HG03565 (cell line): ENCODE results near the gene RADIL.
"Not testable (repeated sequence)": the region's sequence is repeated elsewhere in the genome, so short reads cannot be mapped to it uniquely, and the experiment has no call there.

Experiments
- ATAC-seq: cut with Tn5 transposase; IDR thresholded peaks from one replicate; pipeline ENCODE4 v1.9.1; 2021; ENCODE audit warnings: mild to moderate bottlenecking, moderate library complexity; ENCODE audit not compliant: unreplicated experiment

The RADIL gene, protein sequence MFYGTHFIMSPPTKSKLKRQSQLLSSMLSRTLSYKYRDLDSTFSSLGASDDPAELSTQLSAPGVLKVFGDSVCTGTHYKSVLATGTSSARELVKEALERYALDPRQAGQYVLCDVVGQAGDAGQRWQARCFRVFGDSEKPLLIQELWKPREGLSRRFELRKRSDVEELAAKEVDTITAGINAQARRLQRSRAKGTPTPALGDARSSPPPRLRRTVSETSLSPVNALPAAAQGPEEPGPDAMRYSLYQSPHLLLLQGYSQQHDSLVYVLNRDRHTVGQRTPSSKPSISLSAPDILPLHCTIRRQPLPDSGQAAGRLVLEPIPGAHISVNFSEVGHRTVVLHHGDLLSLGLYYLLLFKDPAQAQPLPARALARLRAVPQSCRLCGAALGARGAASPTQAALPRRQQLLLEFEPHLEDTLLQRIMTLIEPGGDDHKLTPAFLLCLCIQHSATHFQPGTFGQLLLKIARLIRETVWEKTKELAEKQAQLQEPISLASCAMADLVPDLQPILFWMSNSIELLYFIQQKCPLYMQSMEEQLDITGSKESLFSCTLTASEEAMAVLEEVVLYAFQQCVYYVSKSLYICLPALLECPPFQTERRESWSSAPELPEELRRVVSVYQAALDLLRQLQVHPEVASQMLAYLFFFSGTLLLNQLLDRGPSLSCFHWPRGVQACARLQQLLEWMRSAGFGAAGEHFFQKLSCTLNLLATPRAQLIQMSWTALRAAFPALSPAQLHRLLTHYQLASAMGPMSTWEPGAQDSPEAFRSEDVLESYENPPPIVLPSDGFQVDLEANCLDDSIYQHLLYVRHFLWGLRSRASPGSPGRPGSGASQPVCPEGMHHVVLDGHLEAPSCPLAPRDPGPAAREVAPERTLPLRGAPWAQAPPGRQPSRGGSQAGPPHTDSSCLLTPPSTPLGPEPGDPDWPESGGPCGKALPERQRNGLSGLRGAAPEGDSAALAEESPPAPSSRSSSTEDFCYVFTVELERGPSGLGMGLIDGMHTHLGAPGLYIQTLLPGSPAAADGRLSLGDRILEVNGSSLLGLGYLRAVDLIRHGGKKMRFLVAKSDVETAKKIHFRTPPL

DNA sequence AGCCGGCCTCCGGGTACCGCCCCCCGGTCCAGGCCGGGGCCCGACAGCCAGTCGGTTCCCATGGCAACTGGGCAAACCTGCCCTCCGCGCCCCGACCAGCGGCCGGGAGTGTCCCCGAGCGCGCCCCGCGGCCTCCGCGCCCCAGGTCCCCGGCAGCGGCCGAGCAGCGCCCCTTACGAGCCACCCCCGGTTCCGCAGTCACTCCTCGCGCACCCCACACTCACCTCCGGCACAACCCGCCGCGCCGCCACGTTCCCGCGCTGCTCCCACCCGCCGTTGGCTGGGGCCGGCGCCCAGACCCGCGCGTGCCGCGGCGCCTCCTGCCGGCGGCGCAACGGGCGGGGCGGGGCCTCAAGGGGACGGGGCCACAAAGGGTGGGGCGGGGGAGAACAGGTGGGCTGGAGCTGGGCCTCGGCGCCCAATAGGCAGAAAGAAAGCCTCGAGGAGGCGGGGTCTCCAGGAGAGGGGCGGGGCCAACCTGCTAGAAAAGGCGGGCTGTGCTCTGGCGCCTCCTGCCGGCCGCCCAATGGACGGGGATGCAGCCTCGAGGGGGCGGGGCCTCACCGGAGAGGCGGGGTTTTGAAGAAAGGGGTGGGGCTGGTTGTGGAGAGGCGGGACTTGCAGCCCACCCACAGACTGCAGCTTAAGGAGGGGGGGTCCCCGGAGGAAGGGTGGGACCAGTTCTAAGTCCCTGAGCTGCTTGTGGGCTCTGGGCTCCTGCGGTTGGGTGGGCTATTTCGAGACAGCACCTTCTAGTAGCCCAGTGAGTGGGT is at the start of gene RADIL:
RADIL (minus strand) TSS at position 345 of the 773 bp plus-strand sequence. CDS start 5,577 bp downstream, outside the sequence.
- ATAC-seq, result peak; percentile 69

GRCh38 chr7:4931943-4932342 is 48.4 kb upstream of the RADIL start:
- no peak for ATAC-seq

GRCh38 chr7:4929005-4929404 is 45.5 kb upstream of the RADIL start:
- no peak for ATAC-seq

DNA sequence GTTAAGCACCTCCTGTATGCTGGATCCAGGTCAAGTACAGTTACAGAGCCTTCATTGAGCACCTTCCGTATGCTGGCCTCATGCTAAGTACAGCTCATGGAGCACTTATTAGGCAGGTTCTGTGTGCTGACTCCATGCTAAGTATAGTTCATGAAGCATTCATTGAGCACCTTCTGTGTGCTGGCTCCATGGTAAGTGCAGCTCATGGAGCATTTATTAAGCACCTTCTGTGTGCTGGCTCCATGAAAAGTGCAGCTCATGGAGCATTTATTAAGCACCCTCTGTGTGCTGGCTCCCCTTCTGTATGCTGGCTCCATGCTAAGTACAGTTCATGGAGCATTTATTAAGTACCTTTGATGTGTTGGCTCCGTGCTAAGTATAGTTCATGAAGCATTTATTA is 44.9 kb upstream of the RADIL start:
- no peak for ATAC-seq

GRCh38 chr7:4919969-4920766 is 36.7 kb upstream of the RADIL start:
- no peak for ATAC-seq

DNA sequence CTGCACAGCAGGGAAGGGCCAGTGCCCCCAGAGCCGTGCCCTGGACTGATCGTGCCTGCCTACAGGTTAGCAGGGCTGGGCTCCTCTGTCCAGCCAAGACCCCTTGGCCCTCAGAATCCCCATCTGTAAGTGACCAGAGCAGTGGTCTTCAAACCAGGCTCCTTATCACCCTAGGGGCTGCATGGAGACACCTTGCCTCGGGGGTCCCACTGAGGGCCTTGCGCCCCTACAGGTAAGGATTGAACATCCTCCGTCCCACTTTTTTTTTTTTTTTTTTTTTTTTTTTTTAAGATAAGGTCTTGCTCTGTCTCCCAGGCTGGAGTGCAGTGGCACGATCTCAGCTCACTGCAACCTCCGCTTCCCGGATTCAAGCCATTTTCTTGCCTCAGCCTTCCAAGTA is 32.6 kb upstream of the RADIL start:
- ATAC-seq, result no peak

DNA sequence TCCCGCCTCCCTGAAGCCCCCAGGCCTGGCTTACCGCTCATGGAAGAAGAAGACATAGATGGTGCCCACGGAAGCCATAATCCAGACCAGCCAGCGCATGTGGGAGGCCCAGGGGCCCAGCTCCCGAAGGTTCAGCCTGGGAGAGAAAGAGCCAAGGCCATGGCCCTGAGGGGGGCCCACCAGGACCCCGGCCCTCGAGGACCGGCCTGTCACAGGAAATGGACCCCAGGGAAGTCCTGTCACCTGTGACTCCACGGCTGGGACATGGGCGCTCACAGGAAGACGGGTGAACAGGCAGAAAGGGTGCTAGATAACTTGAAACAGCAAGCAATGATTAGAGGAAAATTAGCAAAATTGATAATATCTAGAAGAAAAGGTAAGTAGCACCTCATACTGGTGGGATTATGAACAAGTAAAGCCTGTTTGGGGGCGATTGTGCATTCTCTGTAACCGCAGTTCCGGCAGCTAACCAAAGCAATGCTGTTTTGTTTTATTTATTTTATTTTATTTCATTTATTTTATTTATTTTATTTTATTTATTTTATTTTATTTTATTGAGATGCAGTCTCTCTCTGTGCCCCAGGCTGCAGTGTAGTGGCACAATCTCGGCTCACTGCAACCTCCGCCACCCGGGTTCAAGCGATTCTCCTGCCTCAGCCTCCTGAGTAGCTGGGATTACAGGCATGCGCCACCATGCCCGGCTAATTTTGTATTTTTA is 27.8 kb upstream of the RADIL start:
- no peak for ATAC-seq

- ATAC-seq, result no peak
Measured at GRCh38 chr7:4906682-4907081, 23.2 kb upstream of the RADIL start.

GRCh38 chr7:4905171-4905570 is 21.7 kb upstream of the RADIL start:
- no peak for ATAC-seq

- no peak for ATAC-seq
Measured at GRCh38 chr7:4904346-4904745, 20.8 kb upstream of the RADIL start.

GRCh38 chr7:4895766-4896165 is 12.2 kb upstream of the RADIL start:
- no peak for ATAC-seq

DNA sequence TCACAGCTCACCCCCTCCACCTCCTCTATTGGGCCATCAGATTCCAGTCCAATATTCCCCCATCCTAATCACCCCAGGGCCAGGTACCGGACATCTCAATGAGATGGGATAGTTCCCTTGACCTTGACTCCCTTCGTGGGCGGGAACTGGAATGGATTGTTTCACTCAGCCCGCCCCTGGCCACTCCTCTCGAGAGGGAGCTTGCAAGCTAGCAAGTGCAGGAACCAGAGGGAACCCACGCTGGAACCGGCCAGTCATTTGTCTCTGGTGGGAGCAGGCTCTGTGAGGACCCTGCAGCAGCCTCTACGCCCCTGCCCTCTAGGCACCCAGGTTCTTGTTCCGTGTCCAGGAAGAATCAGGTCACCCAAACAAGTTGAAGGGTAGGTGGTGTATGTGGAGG is 11.0 kb upstream of the RADIL start:
- ATAC-seq, result no peak

DNA sequence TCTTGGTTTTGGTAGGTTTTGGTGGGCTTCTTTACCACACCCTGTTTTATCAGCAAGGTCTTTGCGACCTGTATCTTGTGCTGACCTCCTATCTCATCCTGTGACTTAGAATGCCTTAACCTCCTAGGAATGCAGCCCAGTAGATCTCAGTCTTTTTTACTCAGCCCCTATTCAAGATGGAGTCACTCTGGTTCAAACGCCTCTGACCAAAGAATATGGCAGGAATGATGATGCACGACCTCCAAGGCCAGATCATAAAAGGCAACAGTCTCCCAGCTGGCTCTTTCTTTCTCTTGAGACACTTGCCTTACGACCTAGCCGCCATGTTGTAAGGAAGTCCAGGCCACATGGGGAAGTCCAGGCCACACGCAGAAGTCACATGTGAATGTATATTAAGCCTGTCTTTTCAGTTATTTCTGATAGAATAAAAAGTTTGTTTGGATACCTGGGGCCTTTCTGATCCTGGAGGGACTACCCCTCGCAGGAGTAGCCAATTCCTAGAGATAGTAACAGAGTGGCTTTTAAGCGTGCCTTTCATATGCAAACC is 10.5 kb upstream of the RADIL start:
- ATAC-seq, result no peak

GRCh38 chr7:4893188-4893587 is 9.7 kb upstream of the RADIL start:
- ATAC-seq, result not testable (repeated sequence)

GRCh38 chr7:4891522-4891921 is 8.0 kb upstream of the RADIL start:
- not testable (repeated sequence) for ATAC-seq

DNA sequence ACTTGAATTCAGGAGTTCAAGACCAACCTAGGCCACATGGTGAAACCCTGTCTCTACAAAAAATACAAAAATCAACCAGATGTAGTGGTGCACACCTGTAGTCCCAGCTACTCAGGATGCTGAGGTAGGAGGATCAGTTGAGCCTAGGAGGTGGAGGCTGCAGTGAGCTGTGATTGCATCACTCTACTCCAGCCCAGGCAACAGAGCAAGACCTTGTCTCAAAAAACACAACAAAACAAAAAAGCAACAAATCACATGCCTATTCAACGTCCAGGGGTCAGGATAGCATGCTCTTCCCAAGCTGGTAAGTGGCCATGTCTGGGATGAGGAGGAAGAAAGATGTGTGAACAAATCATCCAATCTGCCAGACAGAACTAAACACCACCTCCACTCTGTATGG is 6.2 kb upstream of the RADIL start:
- no peak for ATAC-seq

GRCh38 chr7:4888161-4888560 is 4.6 kb upstream of the RADIL start:
- no peak for ATAC-seq

- no peak for ATAC-seq
Measured at GRCh38 chr7:4886671-4887070, 3.2 kb upstream of the RADIL start.

DNA sequence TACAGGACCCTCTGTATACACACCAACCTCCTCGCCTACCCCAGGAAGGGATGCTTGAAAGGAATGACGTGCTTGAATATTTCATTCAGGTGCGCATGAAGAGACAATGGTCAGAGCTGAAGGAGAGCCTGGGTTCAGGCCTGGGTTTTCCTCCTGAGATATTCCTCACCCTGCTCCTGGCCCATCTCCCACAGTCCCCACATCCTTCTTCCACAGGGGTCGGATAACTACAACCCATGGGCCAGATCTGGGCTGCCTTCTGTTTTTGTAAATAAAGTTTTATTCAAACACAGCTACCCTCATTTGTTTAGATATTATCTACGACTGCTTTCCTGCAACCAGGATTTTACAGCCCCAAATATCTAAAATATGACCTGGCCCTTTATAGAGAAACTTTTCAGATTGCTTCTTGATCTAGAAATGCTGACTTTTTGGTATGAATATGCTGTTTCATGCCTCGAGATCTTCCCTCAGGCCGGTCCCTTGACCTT is 1.8 kb upstream of the RADIL start:
- ATAC-seq, result no peak
